Colonic mucosa (tissue), 4 donors: ENCODE results near the gene LUM. TPM values are rescaled to one million over a fixed set of nuclear protein-coding genes. Genes with fewer than 3 reads are reported as not detected.
A peak's percentile ranks its signal among the peaks of the same experiment; 100 is the strongest.

Source experiments
- DNase-seq: peaks from one replicate; pipeline ENCODE4 v3.0.0-alpha.2; 2020
- H3K27ac ChIP-seq: fragments of 200-600 bp; one replicate; pipeline ENCODE4 v1.8.0; 2021
- H3K27me3 ChIP-seq: fragments of 200-600 bp; one replicate; pipeline ENCODE4 v1.8.0; 2021
- H3K36me3 ChIP-seq: fragments of 200-600 bp; one replicate; pipeline ENCODE4 v1.8.0; 2021
- H3K4me1 ChIP-seq: fragments of 200-600 bp; one replicate; pipeline ENCODE4 v1.8.0; 2021; ENCODE audit warnings: mild to moderate bottlenecking
- H3K4me3 ChIP-seq: fragments of 200-600 bp; one replicate; pipeline ENCODE4 v1.8.0; 2021
- H3K9ac ChIP-seq, 2 donors: one replicate each; pipeline ENCODE4 v1.7.0; 2013; ENCODE audit warnings: control low read depth in 2 of 2, low read depth in 2 of 2, low read length in 2 of 2
- H3K9me3 ChIP-seq: fragments of 200-600 bp; one replicate; pipeline ENCODE4 v1.8.0; 2021
- CTCF ChIP-seq: fragments of 200-600 bp; IDR thresholded peaks from one replicate; pipeline ENCODE4 v1.8.0; 2022; ENCODE audit warnings: antibody characterized with exemption, mild to moderate bottlenecking
- intact Hi-C: fragments of 100-400 bp; cut with DNase I; formaldehyde crosslinking; loops from one replicate; pipeline ENCODE4 v1.14.1; 2022
- total RNA-seq, 2 donors: library from RNA; stranded (reverse); fragmentation: NEBNext Ultra II Directional in 1 of 2; extraction: Animal tissue kit (Norgen Biotek cat#: 25700) in 1 of 2; gene quantifications; one replicate each; pipeline ENCODE4 v1.2.1, GENCODE V29; 2021
- donor health status: healthy.
- donor health status: DM: no; HTN: no; CAD: no.
- donor health status: DM: no; HTN: no; CAD: no.

LUM gene
- total RNA-seq, 2 donors from 2014 or later = 26.1 to 102 TPM

GRCh38 chr12:91143206-91143605 is 31.9 kb upstream of the LUM start:
- no peak for TF ChIP-seq CTCF
- H3K4me1 ChIP-seq = no peaks in the 10 kb centered on the region
- intact Hi-C loops = no loop called here
- no peak overlapping the region for H3K4me3 ChIP-seq
- H3K36me3 ChIP-seq = no peaks in the 10 kb centered on the region
- H3K9ac ChIP-seq = no peak overlapping the region
- no peaks in the 10 kb centered on the region for H3K27me3 ChIP-seq
- H3K27ac ChIP-seq = peak overlapping the region; percentile 24
- no peak for DNase-seq
- no peaks in the 10 kb centered on the region for H3K9me3 ChIP-seq

- Histone ChIP-seq H3K9ac (no peak overlapping the region), H3K9me3 (no peaks in the 10 kb centered on the region), H3K36me3 (no peaks in the 10 kb centered on the region), H3K4me3 (no peak overlapping the region), H3K27me3 (no peaks in the 10 kb centered on the region), H3K27ac (no peak overlapping the region), H3K4me1 (no peaks in the 10 kb centered on the region)
- intact Hi-C loops = no loop called here
- no peak for DNase-seq
- no peak for TF ChIP-seq CTCF
These were observed 30.9 kb upstream of the LUM start for GRCh38 chr12:91142221-91142631.

- intact Hi-C loops = no loop called here
- no peak overlapping the region for H3K27ac ChIP-seq
- H3K9ac ChIP-seq = no peak overlapping the region
- H3K4me1 ChIP-seq = no peaks in the 10 kb centered on the region
- H3K4me3 ChIP-seq = no peak overlapping the region
- TF ChIP-seq CTCF = no peak
- H3K9me3 ChIP-seq = no peaks in the 10 kb centered on the region
- no peak for DNase-seq
- H3K27me3 ChIP-seq = no peaks in the 10 kb centered on the region
- no peaks in the 10 kb centered on the region for H3K36me3 ChIP-seq
These were observed 29.0 kb upstream of the LUM start for GRCh38 chr12:91140026-91140931.

- no peaks in the 10 kb centered on the region for H3K36me3 ChIP-seq
- H3K9ac ChIP-seq = no peak overlapping the region
- no peaks in the 10 kb centered on the region for H3K27me3 ChIP-seq
- no peak for DNase-seq
- H3K9me3 ChIP-seq = no peaks in the 10 kb centered on the region
- no peaks in the 10 kb centered on the region for H3K4me1 ChIP-seq
- TF ChIP-seq CTCF = no peak
- H3K4me3 ChIP-seq = no peak overlapping the region
- H3K27ac ChIP-seq = no peak overlapping the region
- intact Hi-C loops = no loop called here
These were observed 28.0 kb upstream of the LUM start for GRCh38 chr12:91139286-91139685.

GRCh38 chr12:91138337-91138920 is 27.1 kb upstream of the LUM start:
- Histone ChIP-seq H3K27me3 (no peaks in the 10 kb centered on the region), H3K9ac (peak overlapping the region in 1 of 2 donors; percentile 63), H3K27ac (no peak overlapping the region), H3K4me1 (no peaks in the 10 kb centered on the region), H3K9me3 (no peaks in the 10 kb centered on the region), H3K4me3 (no peak overlapping the region), H3K36me3 (no peaks in the 10 kb centered on the region)
- no peak for TF ChIP-seq CTCF
- no peak for DNase-seq
- intact Hi-C loops = no loop called here
